NOMO-1 treated with dmso at 0.1 percent for 144 hours (cell line): Measurements from ENCODE around the gene PALLD.

Experiments
- DNase-seq: peaks from one replicate; lab custom pipeline; 2025; ENCODE audit not compliant: unreplicated experiment; lab: John Stamatoyannopoulos, UW

The PALLD gene

DNA sequence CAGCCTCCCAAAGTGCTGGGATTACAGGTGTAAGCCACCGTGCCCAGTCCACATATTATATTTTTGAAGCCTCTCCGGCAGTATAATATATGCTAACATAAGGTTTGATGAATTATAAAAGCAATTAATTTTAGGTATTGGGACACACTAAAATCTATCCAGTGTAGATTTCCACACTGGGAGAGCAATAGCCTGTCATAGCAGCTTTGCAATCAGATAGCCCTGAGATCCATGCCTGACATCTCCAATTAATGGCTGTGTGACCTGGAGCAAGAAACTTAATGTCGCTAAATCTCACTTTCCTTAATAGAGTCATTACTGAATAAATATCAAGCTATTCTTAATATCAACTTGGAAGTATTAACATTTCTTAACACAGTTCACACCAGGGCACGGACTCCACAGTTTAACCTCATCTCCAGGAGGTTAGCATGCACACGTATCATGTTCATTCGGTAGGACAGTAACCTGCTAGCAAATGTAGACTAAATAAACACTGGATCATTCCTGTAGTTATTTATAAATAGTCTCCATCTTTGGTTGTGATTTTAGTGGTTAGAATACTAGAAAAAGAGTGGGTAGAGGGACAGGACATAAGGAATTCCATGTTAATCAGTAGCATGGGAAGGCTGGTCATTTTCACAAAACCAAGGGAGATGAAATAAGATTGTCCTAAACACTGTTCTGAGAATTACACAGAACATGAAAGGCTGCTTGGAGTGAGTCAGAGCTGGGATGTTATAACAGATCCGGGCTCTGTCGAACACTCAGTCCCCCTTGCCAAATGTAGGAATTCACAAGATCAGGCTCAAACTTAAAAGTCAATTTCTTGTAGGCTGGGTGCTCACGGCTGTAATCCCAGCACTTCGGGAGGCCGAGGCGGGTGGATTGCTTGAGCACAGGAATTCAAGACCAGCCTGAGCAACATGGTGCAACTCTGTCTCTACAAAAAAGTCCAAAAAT, 254.7 kb downstream of the PALLD start:
- no peak for DNase-seq

DNA sequence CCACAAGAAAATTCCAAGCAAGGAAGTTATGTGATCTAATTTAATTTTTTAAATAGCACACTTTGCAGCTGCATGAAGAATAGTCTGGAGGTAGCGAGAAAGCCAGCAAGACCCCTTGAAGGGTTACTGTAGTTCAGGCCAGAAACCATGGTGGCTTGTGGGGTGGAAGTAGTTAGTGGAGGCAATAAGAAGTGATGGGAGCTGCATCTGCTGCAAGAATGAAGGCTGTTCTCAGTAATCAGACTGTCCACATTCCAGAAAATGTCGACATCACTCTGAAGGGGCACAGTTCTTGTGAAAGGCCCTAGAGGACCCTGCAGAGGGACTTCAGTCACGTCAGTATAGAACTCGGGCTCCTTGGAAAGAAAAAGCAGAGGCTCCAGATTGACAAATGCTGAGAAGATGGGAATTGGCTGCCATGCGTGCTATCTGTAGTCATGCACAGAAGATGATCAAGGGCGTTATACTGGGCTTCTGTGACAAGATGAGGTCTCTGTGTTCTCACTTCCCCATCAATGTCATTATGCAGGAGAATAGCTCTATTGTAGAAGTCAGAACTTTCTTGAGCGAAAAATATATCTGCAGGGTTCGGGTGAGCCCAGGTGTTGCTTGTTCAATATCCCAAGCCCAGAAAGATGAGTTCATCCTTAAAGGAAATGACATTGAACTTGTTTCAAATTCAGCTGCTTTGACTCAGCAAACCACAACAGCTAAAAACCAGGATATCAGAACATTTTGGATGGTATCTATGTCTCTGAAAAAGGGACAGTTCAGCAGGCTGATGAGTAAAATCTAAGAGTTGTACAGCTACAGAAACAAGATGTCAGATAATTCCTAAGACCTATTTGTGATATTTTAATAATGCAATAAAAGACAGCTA, 259.0 kb downstream of the PALLD start:
- DNase-seq, result no peak

DNA sequence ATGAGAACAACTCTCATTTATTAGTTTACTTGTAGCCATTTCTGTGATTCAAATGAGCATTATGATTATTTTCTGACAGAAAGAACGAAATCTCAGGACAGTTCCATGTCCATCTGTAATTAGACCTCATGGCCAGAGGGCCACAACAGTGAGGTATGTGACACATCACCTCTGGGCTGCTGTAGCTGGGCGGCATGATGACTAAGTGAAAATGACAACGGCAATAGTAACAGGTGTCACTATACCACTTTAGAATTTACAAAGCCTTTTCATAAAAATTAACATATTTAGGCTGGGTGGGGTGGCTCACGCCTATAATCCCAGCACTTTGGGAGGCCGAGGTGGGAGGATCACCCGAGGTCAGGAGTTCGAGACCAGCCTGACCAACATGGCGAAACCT, 260.6 kb downstream of the PALLD start:
- no peak for DNase-seq

DNA sequence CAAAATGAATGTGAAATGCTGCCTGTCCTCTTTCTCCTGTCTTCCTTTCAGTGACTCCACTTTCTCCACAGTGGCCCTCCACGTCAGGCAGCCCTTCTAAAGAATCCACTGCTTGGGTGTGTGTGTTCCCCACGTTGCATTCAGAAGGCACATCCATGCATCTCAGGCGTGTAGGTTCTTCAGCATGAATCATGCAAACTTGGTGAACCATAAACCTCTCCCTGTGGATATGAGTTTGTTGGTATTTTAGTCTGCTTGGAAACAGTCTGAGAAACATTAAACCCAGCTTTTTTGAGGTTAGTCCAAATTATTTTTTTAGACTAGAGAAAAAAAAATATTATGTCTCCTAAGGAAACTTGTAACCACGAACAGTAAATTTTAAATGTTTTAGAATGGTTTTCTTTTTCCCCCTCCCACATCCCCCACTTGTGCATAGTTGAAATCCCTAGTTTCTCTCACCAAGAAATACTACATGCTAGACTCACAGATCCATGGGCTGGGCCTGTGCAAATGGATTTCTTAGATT, 261.6 kb downstream of the PALLD start:
- DNase-seq, result no peak

DNA sequence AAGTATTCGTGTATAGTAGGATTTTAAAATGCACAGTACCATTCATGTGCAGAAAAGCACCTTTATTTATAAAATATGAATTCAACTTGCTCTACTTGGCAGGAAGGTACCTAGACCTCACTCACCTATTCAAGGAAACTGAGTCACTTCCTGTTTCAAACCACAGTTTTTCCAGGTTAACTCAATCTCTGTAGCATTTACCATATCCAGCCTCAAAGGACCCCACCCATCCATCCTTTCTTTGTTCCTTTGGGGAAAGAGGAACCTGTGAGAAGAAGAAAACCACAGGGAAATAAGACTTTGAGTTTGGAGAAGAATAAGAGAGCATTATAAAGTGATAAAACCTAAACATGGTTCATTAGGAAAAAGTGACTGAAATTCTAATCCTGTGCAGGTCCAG, 262.5 kb downstream of the PALLD start:
- no peak for DNase-seq

DNA sequence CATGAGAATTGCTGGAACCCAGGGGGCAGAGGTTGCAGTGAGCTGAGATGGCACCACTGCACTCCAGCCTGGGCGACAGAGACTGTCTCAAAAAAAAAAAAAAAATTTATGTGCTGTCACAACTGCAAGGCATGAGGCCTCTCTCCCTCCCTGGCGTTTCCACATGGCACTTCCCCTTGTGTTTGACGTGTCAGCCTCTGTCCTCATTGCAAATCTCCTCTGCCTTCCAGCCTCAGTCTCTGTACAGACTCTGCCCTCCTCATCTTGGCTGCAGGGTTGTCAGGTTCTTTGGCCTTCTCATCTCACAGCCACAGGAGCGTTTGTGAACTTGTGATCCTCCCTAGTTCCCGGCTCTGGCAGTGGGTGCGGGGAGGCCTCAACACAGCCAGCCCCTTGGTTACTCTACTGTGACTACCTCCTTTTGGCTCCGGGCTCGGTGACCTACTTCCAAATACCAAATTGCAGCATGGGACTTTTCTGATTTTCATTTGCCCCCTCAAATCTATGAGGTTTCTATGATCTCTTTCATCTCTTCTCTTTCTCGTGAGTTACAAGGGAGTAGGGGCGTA, 263.2 kb downstream of the PALLD start:
- DNase-seq, result peak; percentile 82

DNA sequence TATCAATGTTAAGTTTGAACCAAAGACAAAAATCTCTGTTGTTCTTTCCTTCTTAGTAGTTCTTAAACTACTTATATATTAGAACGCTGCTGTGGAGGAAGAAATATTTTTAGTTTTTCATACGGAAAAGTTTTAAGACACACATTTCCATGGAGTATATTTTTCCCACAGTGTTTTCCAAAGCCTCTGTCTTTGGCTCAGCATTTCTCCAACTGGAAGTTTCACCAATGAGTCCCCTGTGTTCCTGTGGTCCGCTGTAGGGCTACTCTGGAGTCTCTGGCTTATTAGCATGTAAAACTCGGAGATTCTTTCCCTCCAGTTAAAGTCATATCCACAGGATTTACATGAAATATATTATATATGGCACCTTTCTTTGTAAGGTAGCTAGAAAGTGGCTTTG, 264.2 kb downstream of the PALLD start:
- DNase-seq, result no peak

DNA sequence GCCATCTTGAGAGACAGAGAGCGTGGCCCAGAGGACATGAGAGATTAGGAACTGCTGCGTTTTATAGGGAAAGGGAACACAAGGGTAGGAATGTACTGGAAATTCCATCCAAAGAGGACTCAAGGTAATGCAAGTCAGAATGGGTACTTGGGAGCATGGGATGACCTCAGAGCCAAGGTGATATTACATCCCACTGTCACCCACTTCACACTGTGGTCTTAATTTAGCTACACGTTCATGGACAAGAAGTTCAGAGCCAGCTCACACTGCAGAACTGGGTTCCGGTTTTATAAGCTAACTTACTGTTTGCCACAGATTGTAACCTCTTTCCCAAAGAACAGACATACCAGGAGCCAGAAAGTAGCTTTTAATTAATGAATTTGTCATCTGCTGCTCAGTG, 268.5 kb downstream of the PALLD start:
- DNase-seq, result no peak

DNA sequence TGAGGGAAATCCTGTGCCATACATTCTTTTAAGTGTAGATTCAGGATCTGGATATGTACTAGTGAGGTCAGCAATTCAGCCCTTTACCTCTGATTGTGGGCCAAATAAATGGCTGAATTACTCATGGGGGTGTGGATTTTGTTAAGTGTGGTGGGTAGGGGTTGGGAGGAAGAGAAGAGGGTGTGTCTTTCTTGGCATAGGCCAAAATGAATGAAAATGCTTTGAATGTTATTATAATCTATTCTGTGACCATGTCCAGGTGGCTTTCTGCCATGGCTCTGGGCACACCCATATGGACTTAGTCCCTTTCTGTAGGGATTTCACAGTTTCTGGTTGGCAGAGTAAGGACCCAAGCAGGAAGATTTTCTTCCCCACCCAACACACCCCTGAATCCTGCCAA, 268.9 kb downstream of the PALLD start:
- no peak for DNase-seq

DNA sequence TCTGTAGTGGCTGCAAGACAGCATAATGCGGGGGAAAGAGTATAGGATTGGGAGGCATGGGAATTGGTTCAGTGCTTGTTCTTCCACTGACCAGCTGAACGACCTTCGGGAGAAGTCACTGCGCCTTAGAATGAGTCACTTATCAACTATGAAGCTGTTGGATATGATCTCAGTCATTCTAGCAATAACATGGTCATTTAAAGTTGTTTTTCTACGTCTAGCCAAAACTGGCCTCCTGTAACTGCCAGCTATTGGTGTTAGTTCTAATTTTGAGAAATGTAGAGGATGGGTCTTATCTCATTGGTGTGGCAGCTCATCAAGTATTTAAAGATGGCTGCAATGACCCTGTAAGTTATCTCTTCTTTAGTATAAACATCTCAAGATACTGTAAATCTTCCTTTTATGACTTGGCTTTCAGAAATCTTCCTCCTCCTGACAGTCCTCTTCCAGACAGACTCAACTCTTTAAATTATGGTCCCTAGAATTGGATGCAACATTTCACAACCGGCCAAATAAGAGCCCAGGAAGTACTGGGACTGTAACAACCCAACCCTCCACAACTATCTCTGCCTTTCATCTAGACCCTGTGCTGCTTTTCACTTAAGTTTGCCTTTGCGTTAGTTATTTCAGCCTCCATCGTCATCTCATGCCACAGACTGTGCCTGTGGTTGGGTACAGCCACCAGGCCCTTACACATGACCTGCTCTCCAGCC, 269.9 kb downstream of the PALLD start:
- DNase-seq, result no peak

DNA sequence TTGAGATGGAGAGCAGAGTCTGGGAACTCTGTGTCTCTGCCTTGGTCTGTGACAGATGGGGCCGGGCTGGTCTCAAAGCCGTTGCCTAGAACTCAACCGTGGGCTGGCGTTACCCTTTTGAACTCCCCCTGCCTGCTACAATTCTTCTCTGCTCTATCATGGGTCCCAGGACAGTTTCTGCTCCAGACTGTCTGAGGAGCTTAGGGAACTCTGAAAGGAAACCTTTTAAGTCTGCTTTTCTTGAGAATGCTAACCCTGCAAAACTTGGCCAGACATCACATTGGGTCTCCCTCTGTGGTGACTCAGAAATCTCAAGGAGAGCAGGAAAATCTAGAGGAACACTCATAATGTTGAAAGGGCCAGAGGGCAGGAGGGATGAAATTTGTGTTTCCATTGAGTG, 272.6 kb downstream of the PALLD start:
- DNase-seq, result no peak

DNA sequence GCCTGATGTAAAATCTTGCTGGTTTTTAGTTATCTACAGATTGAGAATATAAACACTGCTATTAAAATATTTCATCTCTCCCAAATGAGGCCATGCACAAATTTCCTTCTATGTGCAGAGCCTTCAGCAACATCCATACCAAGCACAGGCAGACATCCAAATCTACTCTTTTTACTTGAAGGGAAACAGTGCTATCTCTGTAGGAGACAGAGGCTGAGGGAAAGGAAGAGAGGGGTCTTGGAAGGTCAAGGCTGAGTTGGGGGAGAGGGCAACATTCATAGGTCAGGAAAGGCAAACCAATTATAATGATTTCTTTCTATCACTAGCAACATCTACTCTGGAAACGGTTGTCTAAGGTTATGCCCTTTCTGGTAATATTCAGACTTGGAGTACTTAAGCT, 273.0 kb downstream of the PALLD start:
- no peak for DNase-seq

DNA sequence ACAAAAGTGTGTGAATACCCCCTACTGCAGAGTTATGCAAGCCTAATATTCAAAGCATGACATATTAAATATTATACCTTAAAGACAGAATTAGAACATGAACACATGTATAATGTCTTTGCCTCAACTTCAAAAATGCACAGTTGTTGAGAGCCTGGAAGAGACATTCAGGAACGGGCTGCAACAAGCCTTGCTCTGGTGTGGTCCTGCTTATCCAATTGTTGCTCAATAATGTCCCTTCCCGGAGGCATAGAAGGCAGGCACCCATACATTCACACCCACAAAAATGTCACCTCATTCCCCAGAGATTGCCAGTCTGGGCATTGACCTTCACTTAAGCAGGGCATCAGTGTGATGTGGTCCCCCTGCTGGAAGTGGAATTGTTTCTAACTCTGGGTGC, 274.4 kb downstream of the PALLD start:
- no peak for DNase-seq

DNA sequence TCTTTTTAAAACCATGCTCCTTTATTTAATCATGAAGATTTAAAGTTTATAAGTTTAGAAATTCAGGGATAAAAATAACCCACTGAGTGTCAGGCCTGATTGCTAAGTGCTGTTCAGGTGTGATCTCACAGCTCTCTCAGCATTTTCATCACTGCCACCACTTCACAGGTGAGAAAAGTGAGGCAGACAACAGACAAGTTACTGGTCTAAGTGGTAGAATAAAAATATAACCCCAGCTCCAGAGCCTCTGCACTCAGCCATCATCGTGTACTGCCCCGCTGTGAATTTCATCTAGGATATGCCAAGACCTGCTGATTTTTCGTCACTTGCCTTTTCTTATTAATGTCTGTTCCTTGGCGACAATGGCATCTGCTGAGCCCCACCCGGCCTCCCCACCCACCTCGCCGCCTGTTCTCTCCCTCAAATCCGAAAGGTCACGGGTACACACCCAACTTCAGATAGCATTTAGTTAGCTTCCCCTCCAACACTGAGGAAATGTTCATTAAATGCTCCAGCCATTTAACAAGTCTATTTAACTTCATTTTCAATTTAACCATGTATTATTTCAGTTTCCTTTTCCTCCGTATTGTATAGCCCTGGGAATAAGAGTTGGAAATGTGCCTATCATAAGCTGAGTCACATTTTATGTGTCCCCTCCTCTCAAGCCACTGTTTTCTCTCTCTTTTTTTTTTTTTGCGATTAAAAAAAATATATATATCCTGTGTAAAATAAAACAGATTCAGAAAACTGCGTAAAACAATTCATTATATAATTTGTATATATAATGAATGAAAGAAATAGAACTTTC, 276.7 kb downstream of the PALLD start:
- no peak for DNase-seq

DNA sequence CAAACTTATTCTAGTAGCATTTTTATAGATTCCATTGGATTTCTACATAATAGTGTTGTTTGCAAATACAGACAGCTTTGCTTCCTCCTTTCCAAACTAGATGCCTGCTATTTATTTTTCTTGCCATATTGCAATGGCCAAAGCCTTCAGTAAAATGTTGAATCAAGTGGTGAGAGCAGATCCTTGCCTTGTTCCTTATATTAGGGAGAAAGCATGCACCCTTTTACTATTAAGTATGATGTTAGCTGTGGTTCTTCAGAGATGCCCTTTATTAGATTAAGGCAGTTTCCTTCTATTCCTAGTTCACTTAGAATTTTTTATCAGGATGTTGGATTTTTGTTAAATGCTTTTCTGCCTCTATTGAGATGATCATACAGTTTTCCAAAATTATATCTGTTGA, 279.5 kb downstream of the PALLD start:
- DNase-seq, result no peak

DNA sequence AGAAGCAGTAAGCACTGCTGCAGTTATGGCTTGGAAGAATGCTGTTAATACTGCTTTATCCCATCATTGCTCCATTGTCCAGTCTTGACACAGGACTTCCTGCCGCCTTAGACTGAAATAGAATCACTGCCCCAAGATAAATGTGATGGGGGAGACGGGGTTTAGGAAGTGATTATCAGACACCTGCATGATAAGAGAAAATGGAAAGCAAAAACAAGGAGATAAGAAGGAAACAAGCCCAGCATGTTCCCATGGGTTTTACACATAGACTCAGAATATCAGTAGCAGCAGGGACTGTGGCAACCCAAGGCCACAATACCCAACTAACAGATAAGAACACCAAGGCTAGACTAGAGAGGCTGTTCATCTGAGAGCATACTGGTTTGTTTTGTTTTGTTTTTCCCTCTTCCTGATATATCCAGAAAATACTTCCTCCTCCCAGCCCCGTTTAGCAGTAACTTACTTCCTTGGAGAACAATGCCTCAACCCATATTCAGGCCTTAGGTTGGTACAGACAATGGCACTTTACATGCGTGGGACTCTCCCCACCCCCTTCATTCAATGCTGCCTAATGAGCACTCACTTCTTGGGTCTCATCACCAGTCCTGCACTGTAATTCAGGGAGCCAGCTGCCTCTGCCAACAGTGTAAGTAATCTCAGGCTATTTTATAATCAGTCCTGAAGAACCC, 280.6 kb downstream of the PALLD start:
- DNase-seq, result no peak

DNA sequence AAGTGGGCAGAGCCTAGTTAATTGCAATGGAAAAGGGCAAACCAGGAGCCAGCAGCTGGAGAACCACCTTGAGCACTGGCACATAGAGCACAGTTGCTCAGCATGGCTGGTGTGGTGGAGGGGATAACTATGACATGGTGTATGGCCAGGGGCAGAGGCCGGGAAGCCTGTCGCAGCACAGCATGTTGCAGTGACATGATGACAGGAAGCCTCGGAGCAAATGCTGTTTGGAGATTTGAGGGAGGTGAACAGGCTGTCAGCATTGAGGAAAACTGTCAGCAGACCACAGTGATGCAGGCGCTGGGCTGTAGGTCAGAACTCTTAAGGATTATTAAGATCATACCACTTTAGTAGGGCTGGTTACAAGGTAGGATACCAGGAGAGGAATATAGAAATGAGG, 284.5 kb downstream of the PALLD start:
- DNase-seq, result no peak

DNA sequence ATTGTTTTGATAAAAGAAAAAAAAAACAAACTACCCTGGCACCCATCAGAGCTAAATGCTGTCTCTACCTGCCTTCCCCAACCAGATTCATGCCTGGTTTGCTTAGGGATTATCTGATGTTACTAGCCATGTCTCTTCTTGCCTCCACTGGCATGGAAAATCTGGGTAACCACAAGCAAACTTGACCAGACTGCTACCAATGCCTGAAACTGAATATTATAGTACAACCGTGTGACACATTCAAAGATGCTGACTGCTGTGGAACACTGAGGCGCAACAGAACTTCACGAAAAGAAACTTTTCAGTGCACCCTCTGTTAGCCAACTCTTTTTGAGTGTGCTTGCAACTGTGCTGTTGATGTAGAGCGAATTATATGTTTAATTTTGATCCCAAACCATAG, 285.1 kb downstream of the PALLD start:
- no peak for DNase-seq

DNA sequence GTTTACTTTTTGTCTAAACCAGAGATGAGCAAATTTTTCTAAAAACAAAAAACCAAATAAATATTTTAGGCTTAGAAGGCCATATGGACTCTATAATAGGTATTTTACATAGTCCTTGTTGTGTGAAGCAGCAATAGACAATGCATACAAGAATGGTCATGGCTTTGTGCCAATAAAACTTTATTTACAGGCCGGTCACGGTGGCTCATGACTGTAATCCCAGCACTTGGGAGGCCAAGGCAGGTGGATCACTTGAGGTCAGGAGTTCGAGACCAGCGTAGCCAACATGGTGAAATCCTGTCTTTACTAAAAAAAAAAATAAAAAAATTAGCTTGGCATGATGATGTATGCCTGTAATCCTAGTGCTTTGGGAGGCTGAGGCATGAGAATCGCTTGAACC, 285.6 kb downstream of the PALLD start:
- no peak for DNase-seq
